Activated B cell treated with CpG ODN at 0.5 μM for 24 hours (primary cell): ENCODE data around the gene ZCCHC7. TPM values are rescaled to one million over a fixed set of nuclear protein-coding genes. Genes with fewer than 3 reads are reported as not detected.
A peak's percentile ranks its signal among the peaks of the same experiment; 100 is the strongest.

Source experiments
- ATAC-seq: fragments of 200-7000 bp; cut with Tn5 transposase; one replicate; pipeline ENCODE4 v1.10.0; 2021; ENCODE audit warnings: low read depth, mild to moderate bottlenecking, moderate library complexity
- CTCF ChIA-PET: fragments of 350-600 bp; sonication (Branson Sonifier 250); formaldehyde crosslinking; loops from one replicate; lab custom pipeline; 2021; ENCODE audit warnings: antibody characterized with exemption; lab: Charles Lee
- POLR2A ChIA-PET: fragments of 350-600 bp; sonication (Branson Sonifier 250); formaldehyde crosslinking; loops from one replicate; lab custom pipeline; 2021; ENCODE audit warnings: antibody characterized with exemption; lab: Charles Lee
- DNase-seq: peaks from one replicate; pipeline ENCODE4 v3.0.0; 2022
- H3K27ac Mint-ChIP-seq: one replicate; pipeline ENCODE4 v1.8.0; 2020; ENCODE audit warnings: mixed read lengths
- H3K27me3 Mint-ChIP-seq: one replicate; pipeline ENCODE4 v1.8.0; 2021; ENCODE audit warnings: mixed read lengths
- H3K36me3 Mint-ChIP-seq: one replicate; pipeline ENCODE4 v1.8.0; 2021; ENCODE audit warnings: low read depth, mixed read lengths
- H3K4me1 Mint-ChIP-seq: one replicate; pipeline ENCODE4 v1.8.0; 2021; ENCODE audit warnings: mixed read lengths
- H3K4me3 Mint-ChIP-seq: one replicate; pipeline ENCODE4 v1.8.0; 2020; ENCODE audit warnings: mild to moderate bottlenecking, mixed read lengths
- H3K9me3 Mint-ChIP-seq: one replicate; pipeline ENCODE4 v1.8.0; 2020; ENCODE audit warnings: mixed read lengths
- intact Hi-C: fragments of 100-400 bp; cut with micrococcal nuclease; formaldehyde crosslinking; loops from one replicate; pipeline ENCODE4 v1.15.1; 2024
- total RNA-seq: library from RNA; stranded (reverse); gene quantifications from 2 replicates; pipeline ENCODE4 v1.2.3, GENCODE V29; 2022
- TF ChIP-seq, protein P1 (sequence below): fragments of 200-600 bp; IDR thresholded peaks from one replicate; pipeline ENCODE4 v1.8.0; 2022; ENCODE audit warnings: antibody characterized with exemption, mild to moderate bottlenecking

Gene ZCCHC7
- total RNA-seq, 1 donor from 2014 or later, result 70.3 TPM

DNA sequence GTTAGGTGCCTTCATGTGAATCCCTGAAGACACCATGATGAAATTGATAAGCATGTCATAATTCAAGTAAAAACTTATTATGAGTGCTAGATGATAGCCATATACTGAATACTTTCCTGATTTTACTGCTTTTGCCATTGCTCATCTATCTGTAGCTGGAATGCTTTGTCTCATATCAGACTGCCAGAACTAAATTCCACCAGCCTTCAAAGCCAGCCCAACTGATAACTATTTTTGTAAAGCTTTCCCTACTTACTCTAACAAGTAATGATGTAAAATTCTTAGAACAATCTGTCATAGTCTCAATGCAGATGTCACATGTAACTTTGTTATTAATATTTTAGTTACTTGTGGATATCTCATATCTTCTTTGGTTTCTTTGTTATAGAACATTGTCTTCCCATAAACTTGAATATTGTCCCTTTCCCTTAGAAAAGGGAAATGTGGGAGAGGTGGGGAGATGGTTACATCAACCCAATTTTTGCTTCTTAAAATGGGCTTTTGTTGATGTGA, 128.3 kb downstream of the ZCCHC7 start:
- Mint-ChIP-seq H3K4me1 (peaks cover 70% of the 10 kb centered on the region), H3K27me3 (no peaks in the 10 kb centered on the region), H3K27ac (peak overlapping the region; percentile 62), H3K36me3 (peaks cover 43% of the 10 kb centered on the region), H3K9me3 (no peaks in the 10 kb centered on the region), H3K4me3 (no peak overlapping the region)
- ATAC-seq (no peak), DNase-seq (no peak)
- intact Hi-C loops, result no loop called here
- ChIA-PET POLR2A (interaction anchor here (1.2 to 2.3 kb wide), 3 partner anchors 12 to 212 kb away, joined by 3 to 5 read pairs (median 5); no protein-coding TSS in a partner anchor), CTCF (no interaction called here)
- TF ChIP-seq, protein P1, sequence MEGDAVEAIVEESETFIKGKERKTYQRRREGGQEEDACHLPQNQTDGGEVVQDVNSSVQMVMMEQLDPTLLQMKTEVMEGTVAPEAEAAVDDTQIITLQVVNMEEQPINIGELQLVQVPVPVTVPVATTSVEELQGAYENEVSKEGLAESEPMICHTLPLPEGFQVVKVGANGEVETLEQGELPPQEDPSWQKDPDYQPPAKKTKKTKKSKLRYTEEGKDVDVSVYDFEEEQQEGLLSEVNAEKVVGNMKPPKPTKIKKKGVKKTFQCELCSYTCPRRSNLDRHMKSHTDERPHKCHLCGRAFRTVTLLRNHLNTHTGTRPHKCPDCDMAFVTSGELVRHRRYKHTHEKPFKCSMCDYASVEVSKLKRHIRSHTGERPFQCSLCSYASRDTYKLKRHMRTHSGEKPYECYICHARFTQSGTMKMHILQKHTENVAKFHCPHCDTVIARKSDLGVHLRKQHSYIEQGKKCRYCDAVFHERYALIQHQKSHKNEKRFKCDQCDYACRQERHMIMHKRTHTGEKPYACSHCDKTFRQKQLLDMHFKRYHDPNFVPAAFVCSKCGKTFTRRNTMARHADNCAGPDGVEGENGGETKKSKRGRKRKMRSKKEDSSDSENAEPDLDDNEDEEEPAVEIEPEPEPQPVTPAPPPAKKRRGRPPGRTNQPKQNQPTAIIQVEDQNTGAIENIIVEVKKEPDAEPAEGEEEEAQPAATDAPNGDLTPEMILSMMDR, result no peak

DNA sequence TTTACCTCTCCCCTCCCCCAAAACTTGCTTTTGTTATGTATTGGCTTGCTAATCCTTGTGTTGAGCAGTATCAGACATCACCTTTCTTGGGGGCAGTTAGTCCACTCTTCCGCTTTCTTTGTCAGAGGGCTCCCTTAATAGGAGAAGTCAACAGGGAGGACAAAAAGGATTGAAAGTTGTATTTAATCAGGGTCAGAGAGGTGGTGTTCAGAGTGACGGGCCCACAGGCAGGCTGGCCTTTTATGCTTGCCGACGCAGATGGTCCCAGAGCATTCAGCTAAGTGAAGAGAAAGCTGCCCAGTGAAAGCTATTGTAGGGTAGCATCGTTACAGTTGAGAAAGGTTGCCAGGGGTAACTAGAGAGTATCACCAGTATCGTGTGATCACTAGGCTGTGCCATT, 131.1 kb downstream of the ZCCHC7 start:
- Mint-ChIP-seq H3K27me3 (no peaks in the 10 kb centered on the region), H3K9me3 (no peaks in the 10 kb centered on the region), H3K36me3 (peaks cover 55% of the 10 kb centered on the region), H3K4me3 (peak overlapping the region; percentile 45), H3K27ac (peak overlapping the region; percentile 94), H3K4me1 (peaks cover 68% of the 10 kb centered on the region)
- CTCF ChIA-PET, result interaction anchor here (0.5 kb wide), 1 partner anchor 10 kb away, joined by 3 read pairs; no protein-coding TSS in a partner anchor
- intact Hi-C loops, result loop anchor here (1.0 to 2.0 kb wide), 3 partner anchors 9 to 55 kb away; no protein-coding TSS in a partner anchor
- POLR2A ChIA-PET, result interaction anchor here (0.6 to 3.1 kb wide), 7 partner anchors 10 to 342 kb away, joined by 3 to 12 read pairs (median 6); partner anchors contain the start of gene ZCCHC7
- TF ChIP-seq, protein P1, result no peak
- DNase-seq (peak; percentile 31), ATAC-seq (peak; percentile 93)

DNA sequence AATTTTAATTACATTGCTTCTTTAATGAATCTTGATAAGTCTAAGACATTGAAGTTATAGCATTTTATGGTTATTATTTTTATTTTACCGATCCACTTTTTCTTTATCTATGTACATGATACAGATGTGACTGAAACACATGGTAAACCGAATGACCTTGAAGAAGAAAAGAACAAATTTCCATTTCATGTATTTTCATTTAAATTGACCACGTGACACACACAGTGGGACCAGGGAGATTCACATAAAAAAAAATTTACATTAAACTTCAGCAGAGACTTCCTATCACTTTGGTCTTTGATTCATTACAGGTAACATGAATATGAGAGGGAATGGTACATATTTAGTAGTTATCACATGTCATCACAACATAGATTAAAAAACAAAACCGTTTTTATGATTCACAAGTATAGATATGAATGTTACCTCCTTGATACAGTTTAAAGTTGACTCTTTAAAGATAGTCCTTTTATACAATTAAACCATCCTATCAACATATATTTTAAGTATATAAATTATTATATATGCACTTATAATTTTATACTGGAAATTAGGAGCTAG, 133.1 kb downstream of the ZCCHC7 start:
- intact Hi-C loops, result no loop called here
- Mint-ChIP-seq H3K4me1 (peaks cover 71% of the 10 kb centered on the region), H3K27ac (no peak overlapping the region), H3K27me3 (no peaks in the 10 kb centered on the region), H3K9me3 (no peaks in the 10 kb centered on the region), H3K36me3 (peaks cover 60% of the 10 kb centered on the region), H3K4me3 (no peak overlapping the region)
- CTCF ChIA-PET, result no interaction called here
- POLR2A ChIA-PET, result interaction anchor here (1.3 kb wide), 1 partner anchor 216 kb away, joined by 4 read pairs; no protein-coding TSS in a partner anchor
- TF ChIP-seq, protein P1, result no peak
- DNase-seq, result no peak
- no peak for ATAC-seq

- TF ChIP-seq, protein P1, result no peak
- no peak overlapping the region for H3K4me3 Mint-ChIP-seq
- no peaks in the 10 kb centered on the region for H3K9me3 Mint-ChIP-seq
- POLR2A ChIA-PET, result interaction anchor here (0.6 to 1.5 kb wide), 3 partner anchors 9 to 261 kb away, joined by 3 to 4 read pairs (median 3); no protein-coding TSS in a partner anchor
- H3K27ac Mint-ChIP-seq, result peak overlapping the region; percentile 84
- peaks cover 50% of the 10 kb centered on the region for H3K36me3 Mint-ChIP-seq
- H3K4me1 Mint-ChIP-seq, result peaks cover 65% of the 10 kb centered on the region
- CTCF ChIA-PET, result no interaction called here
- DNase-seq (no peak), ATAC-seq (no peak)
- intact Hi-C loops, result loop anchor here (5.0 kb wide), 1 partner anchor 33 kb away; no protein-coding TSS in a partner anchor
- no peaks in the 10 kb centered on the region for H3K27me3 Mint-ChIP-seq
Observed at GRCh38 chr9:37255187-37255586, 134.8 kb downstream of the ZCCHC7 start.
